Colonic mucosa (tissue), 4 donors: ENCODE data around the gene FXR2. TPM values are rescaled to one million over a fixed set of nuclear protein-coding genes. Genes with fewer than 3 reads are reported as not detected.

ENCODE experiments used
- DNase-seq: peaks from one replicate; pipeline ENCODE4 v3.0.0-alpha.2; 2020
- H3K27ac ChIP-seq: fragments of 200-600 bp; one replicate; pipeline ENCODE4 v1.8.0; 2021
- H3K27me3 ChIP-seq: fragments of 200-600 bp; one replicate; pipeline ENCODE4 v1.8.0; 2021
- H3K36me3 ChIP-seq: fragments of 200-600 bp; one replicate; pipeline ENCODE4 v1.8.0; 2021
- H3K4me1 ChIP-seq: fragments of 200-600 bp; one replicate; pipeline ENCODE4 v1.8.0; 2021; ENCODE audit warnings: mild to moderate bottlenecking
- H3K4me3 ChIP-seq: fragments of 200-600 bp; one replicate; pipeline ENCODE4 v1.8.0; 2021
- H3K9ac ChIP-seq, 2 donors: one replicate each; pipeline ENCODE4 v1.7.0; 2013; ENCODE audit warnings: control low read depth in 2 of 2, low read depth in 2 of 2, low read length in 2 of 2
- H3K9me3 ChIP-seq: fragments of 200-600 bp; one replicate; pipeline ENCODE4 v1.8.0; 2021
- CTCF ChIP-seq: fragments of 200-600 bp; IDR thresholded peaks from one replicate; pipeline ENCODE4 v1.8.0; 2022; ENCODE audit warnings: antibody characterized with exemption, mild to moderate bottlenecking
- intact Hi-C: fragments of 100-400 bp; cut with DNase I; formaldehyde crosslinking; loops from one replicate; pipeline ENCODE4 v1.14.1; 2022
- total RNA-seq, 2 donors: library from RNA; stranded (reverse); fragmentation: NEBNext Ultra II Directional in 1 of 2; extraction: Animal tissue kit (Norgen Biotek cat#: 25700) in 1 of 2; gene quantifications; one replicate each; pipeline ENCODE4 v1.2.1, GENCODE V29; 2021
- donor health status: healthy.
- donor health status: DM: no; HTN: no; CAD: no.
- donor health status: DM: no; HTN: no; CAD: no.

Gene FXR2
- total RNA-seq, 2 donors from 2014 or later: 24.9 to 27.4 TPM

GRCh38 chr17:7559320-7560171 lies 55.2 kb downstream of the FXR2 start:
- no peaks in the 10 kb centered on the region for H3K36me3 ChIP-seq
- peak overlapping the region; percentile 71 to 100 for H3K9ac ChIP-seq
- peaks cover 25% of the 10 kb centered on the region for H3K4me1 ChIP-seq
- H3K9me3 ChIP-seq: no peaks in the 10 kb centered on the region
- intact Hi-C loops: loop anchor here (2.0 to 10.0 kb wide), 2 partner anchors 45 to 205 kb away; partner anchors contain the start of genes KCTD11 and TMEM95
- TF ChIP-seq CTCF: no peak
- DNase-seq: peak; percentile 83
- peak overlapping the region; percentile 95 for H3K27ac ChIP-seq
- H3K27me3 ChIP-seq: no peaks in the 10 kb centered on the region
- H3K4me3 ChIP-seq: peak overlapping the region; percentile 43

- no peaks in the 10 kb centered on the region for H3K9me3 ChIP-seq
- H3K36me3 ChIP-seq: no peaks in the 10 kb centered on the region
- H3K4me3 ChIP-seq: peak within 1 kb of the TSS; percentile 43
- peak within 1 kb of the TSS; percentile 71 to 100 for H3K9ac ChIP-seq
- no peaks in the 10 kb centered on the region for H3K27me3 ChIP-seq
- H3K4me1 ChIP-seq: peaks cover 25% of the 10 kb centered on the region
- peak; percentile 80 for DNase-seq
- no peak for TF ChIP-seq CTCF
- peak within 1 kb of the TSS; percentile 95 for H3K27ac ChIP-seq
- intact Hi-C loops: no loop called here
These were observed 56.0 kb downstream of the FXR2 start, which contains the start of gene TNFSF13 for GRCh38 chr17:7558544-7559319. TSS of gene TNFSF13 (plus strand) at chr17:7558750. CDS start at chr17:7559040, 290 bp downstream.

GRCh38 chr17:7557775-7558543 lies 56.7 kb downstream of the FXR2 start:
- Histone ChIP-seq H3K9me3 (no peaks in the 10 kb centered on the region), H3K27ac (peak overlapping the region; percentile 95), H3K9ac (peak overlapping the region; percentile 71 to 100), H3K27me3 (no peaks in the 10 kb centered on the region), H3K4me1 (peaks cover 24% of the 10 kb centered on the region), H3K4me3 (peak overlapping the region; percentile 43), H3K36me3 (no peaks in the 10 kb centered on the region)
- intact Hi-C loops: no loop called here
- no peak for TF ChIP-seq CTCF
- peak; percentile 94 for DNase-seq

GRCh38 chr17:7557147-7557764 lies 57.4 kb downstream of the FXR2 start:
- H3K4me3 ChIP-seq: peak overlapping the region; percentile 27

More at GRCh38 chr17:7557147-7557764, 57.4 kb downstream of the FXR2 start:
- no peaks in the 10 kb centered on the region for H3K9me3 ChIP-seq
- peak overlapping the region; percentile 71 to 100 for H3K9ac ChIP-seq
- peaks cover 17% of the 10 kb centered on the region for H3K4me1 ChIP-seq
- H3K27ac ChIP-seq: peak overlapping the region; percentile 95
- H3K27me3 ChIP-seq: no peaks in the 10 kb centered on the region
- no peaks in the 10 kb centered on the region for H3K36me3 ChIP-seq
- no peak for TF ChIP-seq CTCF
- DNase-seq: peak; percentile 81
- intact Hi-C loops: no loop called here
